H1 (cell line): ENCODE measurements around the gene MAOA. TPM values are rescaled to one million over a fixed set of nuclear protein-coding genes. Genes with fewer than 3 reads are reported as not detected.

Source experiments
- CTCF ChIA-PET: fragments of 300-600 bp; sonication (Branson Sonifier 250); formaldehyde crosslinking; loops from one replicate; lab custom pipeline; 2021; ENCODE audit not compliant: partially characterized antibody; lab: Charles Lee
- POLR2A ChIA-PET: fragments of 300-600 bp; sonication (Branson Sonifier 250); formaldehyde crosslinking; loops from one replicate; lab custom pipeline; 2021; ENCODE audit warnings: inconsistent platforms; ENCODE audit not compliant: partially characterized antibody; lab: Charles Lee
- DNase-seq, 2 experiments: peaks; one replicate each; pipeline versions ENCODE4 v3.0.0 to v3.0.0-alpha.2; 2010 to 2022; ENCODE audit warnings: low spot score in 2 of 2, low read depth in 1 of 2, mixed read lengths in 1 of 2
- FAIRE-seq: peaks from 2 replicates; lab custom pipeline; 2011; peaks lifted over from hg19 to GRCh38; lab: Jason Lieb, UNC
- H2AFZ ChIP-seq: 2 replicates; pipeline ENCODE4 v1.8.1; 2012; ENCODE audit warnings: low read length, inconsistent platforms
- H2AK5ac ChIP-seq: 2 replicates; pipeline ENCODE4 v1.6.1; 2013; ENCODE audit warnings: low read depth, low read length
- H2BK120ac ChIP-seq: replicated peaks from 2 replicates; pipeline ENCODE3; 2013; ENCODE audit warnings: low read depth, low read length, inconsistent platforms
- H2BK12ac ChIP-seq: 2 replicates; pipeline ENCODE4 v1.6.1; 2013; ENCODE audit warnings: low read depth, low read length
- H2BK15ac ChIP-seq: 2 replicates; pipeline ENCODE4 v1.6.1; 2013; ENCODE audit warnings: low read length
- H2BK20ac ChIP-seq: 2 replicates; pipeline ENCODE4 v1.6.1; 2013; ENCODE audit warnings: low read length
- H2BK5ac ChIP-seq: 2 replicates; pipeline ENCODE4 v1.6.1; 2013; ENCODE audit warnings: low read depth, low read length
- H3K14ac ChIP-seq: 2 replicates; pipeline ENCODE4 v1.6.1; 2013; ENCODE audit warnings: inconsistent platforms; ENCODE audit not compliant: insufficient read length
- H3K18ac ChIP-seq: 2 replicates; pipeline ENCODE4 v1.6.1; 2013; ENCODE audit warnings: low read length; ENCODE audit errors: extremely low read depth
- H3K23ac ChIP-seq: 2 replicates; pipeline ENCODE4 v1.6.1; 2013; ENCODE audit warnings: inconsistent platforms; ENCODE audit not compliant: insufficient read length
- H3K23me2 ChIP-seq: 2 replicates; pipeline ENCODE4 v1.6.1; 2013; ENCODE audit warnings: low read depth, low read length
- H3K27ac ChIP-seq: 2 replicates; pipeline ENCODE4 v1.6.1; 2011; ENCODE audit warnings: low read depth, low read length, inconsistent platforms
- H3K27me3 ChIP-seq, 4 experiments: replicated peaks in 1 of 4; 1 replicate in 1 of 4; 2 replicates in 3 of 4; pipeline versions ENCODE4 v1.6.1 to v1.8.1; 2011 to 2013; ENCODE audit warnings: low read length in 3 of 4, mild to moderate bottlenecking in 3 of 4, inconsistent platforms in 2 of 4, mixed read lengths in 2 of 4, moderate library complexity in 1 of 4; ENCODE audit not compliant: control insufficient read depth in 3 of 4, insufficient read depth in 3 of 4; ENCODE audit errors: extremely low read depth in 1 of 4
- H3K36me3 ChIP-seq, 4 experiments: 2 replicates each; pipeline versions ENCODE4 v1.6.1 to v1.8.1; 2011 to 2013; ENCODE audit warnings: mild to moderate bottlenecking in 4 of 4, low read length in 3 of 4, moderate library complexity in 2 of 4, control low read depth in 1 of 4, inconsistent platforms in 1 of 4; ENCODE audit not compliant: insufficient read depth in 4 of 4, control insufficient read depth in 2 of 4
- H3K4ac ChIP-seq: replicated peaks from 2 replicates; pipeline ENCODE3; 2013; ENCODE audit warnings: low read length, low read depth, mixed read lengths, inconsistent platforms; ENCODE audit not compliant: insufficient read length
- H3K4me1 ChIP-seq, 4 experiments: replicated peaks in 1 of 4; 1 replicate in 1 of 4; 2 replicates in 3 of 4; pipeline versions ENCODE4 v1.6.1 to v1.8.1; 2011 to 2013; ENCODE audit warnings: low read length in 3 of 4, inconsistent platforms in 2 of 4, mixed read lengths in 1 of 4; ENCODE audit not compliant: insufficient read depth in 4 of 4, control insufficient read depth in 3 of 4
- H3K4me2 ChIP-seq, 2 experiments: 2 replicates each; pipeline versions ENCODE4 v1.6.1 to v1.8.1; 2011 to 2013; ENCODE audit warnings: low read depth in 2 of 2, low read length in 2 of 2, control low read depth in 1 of 2, inconsistent platforms in 1 of 2, mild to moderate bottlenecking in 1 of 2; ENCODE audit not compliant: insufficient read depth in 1 of 2
- H3K4me3 ChIP-seq, 4 experiments: fragments of 200-600, 300-600 bp in 1 of 4; sonication (generic), shearing (Covaris generic), sonication (Bioruptor Twin) in 1 of 4; 2 replicates each; pipeline versions ENCODE4 v1.5.1 to v1.8.1; 2011 to 2016; ENCODE audit warnings: low read length in 4 of 4, low read depth in 3 of 4, control low read depth in 2 of 4, inconsistent platforms in 2 of 4, mild to moderate bottlenecking in 2 of 4, mixed read lengths in 1 of 4, moderate library complexity in 1 of 4; ENCODE audit not compliant: insufficient read depth in 2 of 4; ENCODE audit errors: extremely low read depth in 1 of 4
- H3K56ac ChIP-seq: replicated peaks from 2 replicates; pipeline ENCODE3; 2013; ENCODE audit warnings: low read depth, mild to moderate bottlenecking, mixed read lengths, low read length, inconsistent platforms; ENCODE audit not compliant: insufficient read length
- H3K79me1 ChIP-seq: 2 replicates; pipeline ENCODE4 v1.6.1; 2013; ENCODE audit warnings: low read depth, low read length, control low read depth
- H3K79me2 ChIP-seq, 2 experiments: 2 replicates each; pipeline versions ENCODE4 v1.6.1 to v1.8.1; 2012 to 2013; ENCODE audit warnings: low read length in 2 of 2, mild to moderate bottlenecking in 2 of 2, inconsistent platforms in 1 of 2; ENCODE audit not compliant: insufficient read depth in 2 of 2, control insufficient read depth in 1 of 2
- H3K9ac ChIP-seq, 4 experiments: replicated peaks in 1 of 4; 1 replicate in 1 of 4; 2 replicates in 3 of 4; pipeline versions ENCODE4 v1.6.1 to v1.8.1; 2011 to 2013; ENCODE audit warnings: low read depth in 3 of 4, low read length in 3 of 4, control low read depth in 2 of 4, mild to moderate bottlenecking in 2 of 4, moderate library complexity in 2 of 4, inconsistent platforms in 1 of 4; ENCODE audit errors: extremely low read depth in 1 of 4
- H3K9me3 ChIP-seq, 2 experiments: 2 replicates each; pipeline versions ENCODE4 v1.6.1 to v1.8.1; 2012 to 2013; ENCODE audit warnings: mild to moderate bottlenecking in 2 of 2, moderate library complexity in 2 of 2, control low read depth in 1 of 2, inconsistent platforms in 1 of 2, low read depth in 1 of 2, low read length in 1 of 2, mixed read lengths in 1 of 2; ENCODE audit not compliant: insufficient read depth in 2 of 2
- H4K20me1 ChIP-seq, 2 experiments: replicated peaks in 1 of 2; 2 replicates each; pipeline versions ENCODE3 to v1.8.1; 2011 to 2013; ENCODE audit warnings: inconsistent platforms in 2 of 2, low read length in 2 of 2, mild to moderate bottlenecking in 1 of 2; ENCODE audit not compliant: insufficient read depth in 2 of 2, control insufficient read depth in 1 of 2
- H4K5ac ChIP-seq: 2 replicates; pipeline ENCODE4 v1.6.1; 2013; ENCODE audit warnings: low read length, low read depth, mixed read lengths, inconsistent platforms; ENCODE audit not compliant: insufficient read length
- H4K8ac ChIP-seq: 2 replicates; pipeline ENCODE4 v1.8.0; 2013; ENCODE audit warnings: mild to moderate bottlenecking, moderate library complexity, low read length, inconsistent platforms; ENCODE audit not compliant: insufficient read depth; ENCODE audit errors: extremely low read depth
- H4K91ac ChIP-seq: replicated peaks from 2 replicates; pipeline ENCODE3; 2013; ENCODE audit warnings: low read length, mixed read lengths, inconsistent platforms; ENCODE audit not compliant: insufficient read length
- HDAC6 ChIP-seq: IDR thresholded peaks from one replicate; pipeline ENCODE4 v1.7.1; 2012; ENCODE audit warnings: low read depth, mild to moderate bottlenecking, inconsistent platforms, low read length, moderate library complexity
- WGBS, 2 experiments: shearing (Covaris generic) in 1 of 2; methylation state at CpG; one replicate each; pipeline versions ENCODE4 v1.1.6 to v1.1.7; 2013 to 2015; ENCODE audit warnings: low lambda C conversion rate in 2 of 2, mixed read lengths in 2 of 2, inconsistent platforms in 1 of 2, low coverage in 1 of 2, missing lambda C conversion rate in 1 of 2; ENCODE audit not compliant: insufficient replicate concordance in 2 of 2, insufficient coverage in 1 of 2, insufficient read length in 1 of 2; ENCODE audit errors: extremely low coverage in 1 of 2, missing lambda C conversion rate in 1 of 2; 5-methylcytosine and 5-hydroxymethylcytosine counted together
- polyA plus RNA-seq, 7 experiments: library from polyadenylated mRNA; depleted of rRNA in 3 of 7; stranded (reverse) in 5 of 7; unstranded in 2 of 7; fragments of >200 nt in 5 of 7; fragments of 200-250 nt in 2 of 7; gene quantifications; 1 replicate in 5 of 7; 2 replicates in 1 of 7; 4 replicates in 1 of 7; pipeline versions ENCODE4 v1.2.1 to v1.2.3, GENCODE V29; 2011 to 2013; ENCODE audit warnings: missing spikeins in 2 of 7, mixed read lengths in 2 of 7
- total RNA-seq: library from RNA; stranded (reverse); fragmentation: NEBNext Ultra II Directional; extraction: Animal tissue kit (Norgen Biotek cat#: 25700); gene quantifications from 2 replicates; pipeline ENCODE4 v1.2.1, GENCODE V29; 2021

The MAOA gene
- total and polyA plus RNA-seq, 2 of the 8 experiments (the other 6 are each of a cell fraction or from before 2014, with no cell fraction given) = 2.6 to 8.2 TPM

DNA sequence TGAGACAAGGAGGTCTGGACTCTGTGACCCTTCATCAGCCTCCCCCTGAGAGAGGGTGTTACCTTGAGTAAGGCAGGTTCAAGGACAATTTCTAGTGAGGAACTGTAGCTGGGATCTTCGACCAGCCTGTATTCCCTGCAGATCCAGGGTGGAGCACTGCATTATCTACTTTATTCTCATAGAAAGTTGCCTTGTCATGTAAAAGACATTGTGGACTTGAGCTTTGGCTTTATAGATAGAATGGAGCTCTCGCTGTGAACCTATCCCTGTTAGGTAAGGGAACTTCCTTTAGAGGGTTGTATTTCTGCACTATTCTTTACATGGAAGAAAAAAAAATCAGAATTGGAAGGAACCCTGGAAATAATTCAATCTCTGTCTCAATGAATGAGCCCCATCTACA, 91.4 kb downstream of the MAOA start:
- Histone ChIP-seq H3K36me3 (no peaks in the 10 kb centered on the region), H3K9me3 (no peaks in the 10 kb centered on the region), H3K9ac (no peak overlapping the region), H3K4me1 (no peaks in the 10 kb centered on the region), H3K23ac (no peak overlapping the region), H3K27me3 (no peaks in the 10 kb centered on the region), H2AFZ (no peak overlapping the region), H4K8ac (no peak overlapping the region), H3K23me2 (no peaks in the 10 kb centered on the region), H3K18ac (no peak overlapping the region), H3K79me1 (no peaks in the 10 kb centered on the region), H4K5ac (no peak overlapping the region), H3K4me2 (no peak overlapping the region), H2BK15ac (no peak overlapping the region), H2BK12ac (no peak overlapping the region), H3K27ac (no peak overlapping the region), H4K20me1 (no peaks in the 10 kb centered on the region), H2BK120ac (no peak overlapping the region), H3K56ac (no peak overlapping the region), H2AK5ac (no peak overlapping the region), H3K4ac (no peak overlapping the region), H3K79me2 (no peaks in the 10 kb centered on the region), H3K14ac (no peak overlapping the region), H4K91ac (no peak overlapping the region), H2BK5ac (no peak overlapping the region), H3K4me3 (no peak overlapping the region), H2BK20ac (no peak overlapping the region)
- no peak for DNase-seq
- WGBS, 2 experiments = 95% methylated on average over 2 of the region's 2 CpGs; no CpG with 5 or more reads in 1 of the 2 experiments
- TF ChIP-seq HDAC6 = no peak
- POLR2A ChIA-PET = no interaction called here
- no peak for FAIRE-seq
- CTCF ChIA-PET = interaction anchor here (0.7 kb wide), 1 partner anchor 163 kb away, joined by 3 read pairs; no protein-coding TSS in a partner anchor
